IMR-90 (cell line): Measurements from ENCODE around the gene CPNE2. TPM values are rescaled to one million over a fixed set of nuclear protein-coding genes. Genes with fewer than 3 reads are reported as not detected.

Source experiments
- ATAC-seq: fragments of 200-7000 bp; cut with Tn5 transposase; 2 replicates; pipeline ENCODE4 v1.9.1; 2020; ENCODE audit warnings: low read depth, mild to moderate bottlenecking, moderate library complexity
- BruUV-seq: library from RNA; stranded (reverse); fragments of 400-500 nt; replicated peaks from 2 replicates; lab custom pipeline; 2021; lab: Mats Ljungman, UMichigan
- CTCF ChIA-PET: fragments of 300-600 bp; formaldehyde crosslinking; extraction: SDS; loops from one replicate; lab custom pipeline; 2021; ENCODE audit warnings: antibody characterized with exemption; lab: Yijun Ruan, JAX
- POLR2A ChIA-PET: fragments of 300-600 bp; sonication (Branson Sonifier 250); formaldehyde crosslinking; loops from one replicate; lab custom pipeline; 2022; ENCODE audit warnings: antibody characterized with exemption; ENCODE audit not compliant: unreplicated experiment; lab: Charles Lee
- DNase-seq: peaks from one replicate; pipeline ENCODE4 v3.0.0; 2013
- H2AFZ ChIP-seq: replicated peaks from 2 replicates; pipeline ENCODE3; 2013; ENCODE audit warnings: low read length, mild to moderate bottlenecking; ENCODE audit not compliant: poor library complexity
- H2AK5ac ChIP-seq: 2 replicates; pipeline ENCODE4 v1.6.1; 2013; ENCODE audit warnings: low read depth, low read length, inconsistent platforms
- H2AK9ac ChIP-seq: replicated peaks from 2 replicates; pipeline ENCODE3; 2013; ENCODE audit warnings: mild to moderate bottlenecking, low read depth, low read length, moderate library complexity; ENCODE audit not compliant: poor library complexity
- H2BK120ac ChIP-seq: 2 replicates; pipeline ENCODE4 v1.6.1; 2013; ENCODE audit warnings: low read depth, low read length, inconsistent platforms
- H2BK15ac ChIP-seq: 3 replicates; pipeline ENCODE4 v1.6.1; 2013; ENCODE audit warnings: low read depth, low read length, inconsistent platforms
- H2BK20ac ChIP-seq: 2 replicates; pipeline ENCODE4 v1.6.1; 2013; ENCODE audit warnings: low read depth, mild to moderate bottlenecking, inconsistent platforms, low read length, moderate library complexity
- H2BK5ac ChIP-seq: 2 replicates; pipeline ENCODE4 v1.6.1; 2013; ENCODE audit warnings: mild to moderate bottlenecking, low read depth, low read length, inconsistent platforms; ENCODE audit not compliant: poor library complexity, severe bottlenecking
- H3K14ac ChIP-seq: replicated peaks from 2 replicates; pipeline ENCODE4 v1.6.1; 2013; ENCODE audit warnings: low read depth, low read length, inconsistent platforms
- H3K18ac ChIP-seq: 2 replicates; pipeline ENCODE4 v1.6.1; 2013; ENCODE audit warnings: low read depth, low read length, control low read depth
- H3K23ac ChIP-seq: 2 replicates; pipeline ENCODE4 v1.6.1; 2013; ENCODE audit warnings: low read depth, low read length, inconsistent platforms
- H3K27ac ChIP-seq: 2 replicates; pipeline ENCODE4 v1.5.1; 2013; ENCODE audit warnings: mild to moderate bottlenecking, control low read depth, low read length; ENCODE audit not compliant: insufficient read depth
- H3K27me3 ChIP-seq: 2 replicates; pipeline ENCODE4 v1.6.1; 2013; ENCODE audit warnings: low read length; ENCODE audit not compliant: control insufficient read depth, insufficient read depth
- H3K36me3 ChIP-seq: 2 replicates; pipeline ENCODE4 v1.6.1; 2013; ENCODE audit warnings: low read length, mixed read lengths; ENCODE audit not compliant: control insufficient read depth, insufficient read depth
- H3K4ac ChIP-seq: 2 replicates; pipeline ENCODE4 v1.6.1; 2013; ENCODE audit warnings: low read depth, low read length, inconsistent platforms
- H3K4me1 ChIP-seq: 2 replicates; pipeline ENCODE4 v1.6.1; 2013; ENCODE audit warnings: low read length, mixed read lengths; ENCODE audit not compliant: control insufficient read depth, insufficient read depth
- H3K4me2 ChIP-seq: 2 replicates; pipeline ENCODE4 v1.6.1; 2013; ENCODE audit warnings: low read depth, mild to moderate bottlenecking, control low read depth, low read length, moderate library complexity
- H3K4me3 ChIP-seq: 2 replicates; pipeline ENCODE4 v1.5.1; 2013; ENCODE audit warnings: low read depth, mild to moderate bottlenecking, control low read depth, low read length, moderate library complexity; ENCODE audit not compliant: insufficient read depth
- H3K56ac ChIP-seq: 2 replicates; pipeline ENCODE4 v1.6.1; 2013; ENCODE audit warnings: low read length, inconsistent platforms; ENCODE audit not compliant: insufficient read depth; ENCODE audit errors: extremely low read depth
- H3K79me1 ChIP-seq, 2 experiments: 2 replicates each; pipeline ENCODE4 v1.6.1; 2013; ENCODE audit warnings: low read length in 2 of 2, inconsistent platforms in 1 of 2, low read depth in 1 of 2
- H3K9ac ChIP-seq: 2 replicates; pipeline ENCODE4 v1.6.1; 2013; ENCODE audit warnings: low read depth, low read length, control low read depth
- H3K9me1 ChIP-seq: 2 replicates; pipeline ENCODE4 v1.6.1; 2013; ENCODE audit warnings: low read length, inconsistent platforms; ENCODE audit not compliant: insufficient read depth
- H3K9me3 ChIP-seq: 2 replicates; pipeline ENCODE4 v1.6.1; 2013; ENCODE audit warnings: low read length; ENCODE audit not compliant: control insufficient read depth, insufficient read depth
- H4K20me1 ChIP-seq: 2 replicates; pipeline ENCODE4 v1.6.1; 2013; ENCODE audit warnings: low read length, inconsistent platforms; ENCODE audit not compliant: insufficient read depth
- H4K5ac ChIP-seq: 2 replicates; pipeline ENCODE4 v1.6.1; 2013; ENCODE audit warnings: mild to moderate bottlenecking, low read depth, low read length, control low read depth
- H4K8ac ChIP-seq, 2 experiments: 2 replicates each; pipeline ENCODE4 v1.6.1; 2013; ENCODE audit warnings: low read depth in 2 of 2, low read length in 2 of 2, control low read depth in 1 of 2, inconsistent platforms in 1 of 2
- H4K91ac ChIP-seq: 2 replicates; pipeline ENCODE4 v1.6.1; 2013; ENCODE audit warnings: low read depth, low read length, inconsistent platforms; ENCODE audit not compliant: insufficient read depth
- CHD1 ChIP-seq: IDR thresholded peaks from 2 replicates; pipeline ENCODE4 v1.6.1; 2012; ENCODE audit warnings: low read depth, low read length, improper control_type of control experiment
- FOS ChIP-seq: fragments of 150-350 bp; IDR thresholded peaks from 2 replicates; pipeline ENCODE4 v1.6.1; 2016; ENCODE audit warnings: low read depth, low read length
- MAFK ChIP-seq: IDR thresholded peaks from 2 replicates; pipeline ENCODE4 v1.6.1; 2012; ENCODE audit warnings: low read depth, low read length, improper control_type of control experiment
- MAZ ChIP-seq: IDR thresholded peaks from 2 replicates; pipeline ENCODE4 v1.6.1; 2012; ENCODE audit warnings: low read depth, mild to moderate bottlenecking, low read length, improper control_type of control experiment, moderate library complexity, borderline replicate concordance
- MXI1 ChIP-seq: IDR thresholded peaks from 2 replicates; pipeline ENCODE4 v1.6.1; 2012; ENCODE audit warnings: low read depth, mild to moderate bottlenecking, low read length, moderate library complexity, borderline replicate concordance
- NFE2L2 ChIP-seq: fragments of 150-350 bp; IDR thresholded peaks from 2 replicates; pipeline ENCODE4 v1.6.1; 2016; ENCODE audit warnings: low read depth, mild to moderate bottlenecking, low read length
- POLR2A ChIP-seq: IDR thresholded peaks from 2 replicates; pipeline ENCODE4 v1.6.1; 2012; ENCODE audit warnings: mild to moderate bottlenecking, low read depth, low read length
- RAD21 ChIP-seq: IDR thresholded peaks from 2 replicates; pipeline ENCODE4 v1.6.1; 2012; ENCODE audit warnings: low read length, improper control_type of control experiment
- RCOR1 ChIP-seq: IDR thresholded peaks from 2 replicates; pipeline ENCODE4 v1.6.1; 2012; ENCODE audit warnings: mild to moderate bottlenecking, low read length, improper control_type of control experiment; ENCODE audit not compliant: insufficient replicate concordance
- SMC3 ChIP-seq: fragments of 150-350 bp; IDR thresholded peaks from 2 replicates; pipeline ENCODE4 v1.6.1; 2016; ENCODE audit warnings: low read depth, mild to moderate bottlenecking, antibody characterized with exemption, low read length, moderate library complexity
- WGBS, 2 experiments: methylation state at CpG; one replicate each; pipeline versions ENCODE4 v1.1.5 to v1.1.7; 2013; ENCODE audit warnings: missing lambda C conversion rate in 2 of 2; ENCODE audit not compliant: insufficient read length in 1 of 2; ENCODE audit errors: extremely low coverage in 2 of 2; 5-methylcytosine and 5-hydroxymethylcytosine counted together
- dilution Hi-C: fragments of 300-500 bp; cut with HindIII; formaldehyde crosslinking; loops from one replicate; pipeline ENCODE4 v1.14.3; 2018; ENCODE audit warnings: low sequenced_read_pairs; ENCODE audit not compliant: unreplicated experiment
- in situ Hi-C: fragments of 300-500 bp; cut with MboI; formaldehyde crosslinking; loops from 3 replicates; pipeline ENCODE4 v1.14.3; 2019; ENCODE audit warnings: low sequenced_read_pairs, inconsistent platforms, mixed read lengths
- intact Hi-C: fragments of 100-400 bp; cut with micrococcal nuclease; formaldehyde crosslinking; loops from 2 replicates; pipeline ENCODE4 v1.10.0; 2022
- polyA plus RNA-seq, 3 experiments: library from polyadenylated mRNA; depleted of rRNA; stranded (reverse); fragments of >200 nt; gene quantifications; 2 replicates each; pipeline ENCODE4 v1.2.3, GENCODE V29; 2012; ENCODE audit warnings: low replicate concordance in 1 of 3
- total RNA-seq: library from RNA; depleted of rRNA; stranded (reverse); fragments of >200 nt; gene quantifications from 2 replicates; pipeline ENCODE4 v1.2.3, GENCODE V29; 2012
- TF ChIP-seq, protein P1 (sequence below): fragments of 150-350 bp; IDR thresholded peaks from 2 replicates; pipeline ENCODE4 v1.6.1; 2017; ENCODE audit warnings: mild to moderate bottlenecking, antibody characterized with exemption, low read length, low read depth
- TF ChIP-seq, protein P2 (sequence below): conservative IDR thresholded peaks from 2 replicates; pipeline ENCODE4 v1.5.1; 2012; ENCODE audit warnings: mild to moderate bottlenecking, low read depth, low read length, improper control_type of control experiment
- TF ChIP-seq, protein P3 (sequence below): fragments of 150-350 bp; IDR thresholded peaks from 2 replicates; pipeline ENCODE4 v1.6.1; 2016; ENCODE audit warnings: low read depth, mild to moderate bottlenecking, low read length, moderate library complexity, borderline replicate concordance

CPNE2 gene
- total and polyA plus RNA-seq, 2 of the 4 experiments (the other 2 are of a cell fraction) = 15.4 to 48.0 TPM

DNA sequence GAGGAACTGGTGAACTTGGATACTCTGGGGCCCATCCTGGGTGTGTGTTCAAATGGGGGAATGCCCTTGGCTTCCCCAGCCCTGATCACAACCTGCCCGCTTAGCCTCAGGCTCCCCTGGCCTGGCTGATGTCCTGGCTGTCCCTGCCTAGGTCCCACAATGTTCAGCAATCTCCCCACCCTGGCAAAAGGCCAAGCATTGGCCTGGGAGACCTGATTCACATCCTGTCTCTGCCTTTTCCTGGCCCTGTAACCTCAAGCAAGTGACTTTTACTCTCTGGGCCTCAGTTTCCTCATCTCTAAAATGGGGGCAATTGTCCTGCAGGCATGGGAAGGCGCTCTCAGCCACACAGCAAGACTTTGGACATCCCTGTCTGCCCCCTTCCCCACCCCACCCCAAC, 14.4 kb downstream of the CPNE2 start:
- in situ Hi-C loops (no loop called here), dilution Hi-C loops (no loop called here), intact Hi-C loops (no loop called here)
- H3K9ac ChIP-seq = no peak overlapping the region
- H4K8ac ChIP-seq = no peak overlapping the region
- no peak overlapping the region for H2BK15ac ChIP-seq
- H3K36me3 ChIP-seq = no peaks in the 10 kb centered on the region
- H3K4me1 ChIP-seq = no peaks in the 10 kb centered on the region
- H3K4me3 ChIP-seq = no peak overlapping the region
- no peak overlapping the region; the same call in 1 of the 2 replicates for H3K23ac ChIP-seq
- CTCF ChIA-PET = interaction anchor here (0.8 kb wide), 1 partner anchor 13 kb away, joined by 3 read pairs; no protein-coding TSS in a partner anchor
- H4K5ac ChIP-seq = no peak overlapping the region
- H3K4ac ChIP-seq = no peak overlapping the region; the same call in 1 of the 2 replicates
- peaks cover 4 to 32% of the 10 kb centered on the region in 2 experiments; a peak in 2 of 4 replicates for H3K79me1 ChIP-seq
- whole genome bisulfite sequencing, 2 experiments = no CpG with 5 or more reads among the region's 2 CpGs
- H2BK120ac ChIP-seq = no peak overlapping the region
- POLR2A ChIA-PET = interaction anchor here (0.6 kb wide), 1 partner anchor 46 kb away, joined by 18 read pairs; no protein-coding TSS in a partner anchor
- ATAC-seq (no peak), DNase-seq (no peak)
- no peak overlapping the region for H3K14ac ChIP-seq
- no peak overlapping the region for H3K27ac ChIP-seq
- no peak overlapping the region for H4K91ac ChIP-seq
- BruUV-seq = no TSS peak
- no peak overlapping the region for H3K4me2 ChIP-seq
- no peak overlapping the region for H2BK20ac ChIP-seq
- H2AFZ ChIP-seq = no peak overlapping the region
- no peak overlapping the region for H2AK5ac ChIP-seq
- H4K20me1 ChIP-seq = peaks cover 14% of the 10 kb centered on the region
- H3K27me3 ChIP-seq = no peaks in the 10 kb centered on the region
- peaks cover 9% of the 10 kb centered on the region; the same call in 1 of the 2 replicates for H3K9me1 ChIP-seq
- peak overlapping the region; percentile 45 for H2AK9ac ChIP-seq
- no peaks in the 10 kb centered on the region for H3K9me3 ChIP-seq
- no peak overlapping the region for H2BK5ac ChIP-seq
- no peak overlapping the region; the same call in 1 of the 2 replicates for H3K56ac ChIP-seq
- no peak overlapping the region for H3K18ac ChIP-seq
- TF ChIP-seq CHD1 (no peak), FOS (no peak), RCOR1 (no peak), MAZ (no peak), MAFK (no peak), SMC3 (no peak), RAD21 (no peak), NFE2L2 (no peak), MXI1 (no peak), POLR2A (no peak)
- TF ChIP-seq, protein P1, sequence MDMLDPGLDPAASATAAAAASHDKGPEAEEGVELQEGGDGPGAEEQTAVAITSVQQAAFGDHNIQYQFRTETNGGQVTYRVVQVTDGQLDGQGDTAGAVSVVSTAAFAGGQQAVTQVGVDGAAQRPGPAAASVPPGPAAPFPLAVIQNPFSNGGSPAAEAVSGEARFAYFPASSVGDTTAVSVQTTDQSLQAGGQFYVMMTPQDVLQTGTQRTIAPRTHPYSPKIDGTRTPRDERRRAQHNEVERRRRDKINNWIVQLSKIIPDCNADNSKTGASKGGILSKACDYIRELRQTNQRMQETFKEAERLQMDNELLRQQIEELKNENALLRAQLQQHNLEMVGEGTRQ = no peak
- TF ChIP-seq, protein P2, sequence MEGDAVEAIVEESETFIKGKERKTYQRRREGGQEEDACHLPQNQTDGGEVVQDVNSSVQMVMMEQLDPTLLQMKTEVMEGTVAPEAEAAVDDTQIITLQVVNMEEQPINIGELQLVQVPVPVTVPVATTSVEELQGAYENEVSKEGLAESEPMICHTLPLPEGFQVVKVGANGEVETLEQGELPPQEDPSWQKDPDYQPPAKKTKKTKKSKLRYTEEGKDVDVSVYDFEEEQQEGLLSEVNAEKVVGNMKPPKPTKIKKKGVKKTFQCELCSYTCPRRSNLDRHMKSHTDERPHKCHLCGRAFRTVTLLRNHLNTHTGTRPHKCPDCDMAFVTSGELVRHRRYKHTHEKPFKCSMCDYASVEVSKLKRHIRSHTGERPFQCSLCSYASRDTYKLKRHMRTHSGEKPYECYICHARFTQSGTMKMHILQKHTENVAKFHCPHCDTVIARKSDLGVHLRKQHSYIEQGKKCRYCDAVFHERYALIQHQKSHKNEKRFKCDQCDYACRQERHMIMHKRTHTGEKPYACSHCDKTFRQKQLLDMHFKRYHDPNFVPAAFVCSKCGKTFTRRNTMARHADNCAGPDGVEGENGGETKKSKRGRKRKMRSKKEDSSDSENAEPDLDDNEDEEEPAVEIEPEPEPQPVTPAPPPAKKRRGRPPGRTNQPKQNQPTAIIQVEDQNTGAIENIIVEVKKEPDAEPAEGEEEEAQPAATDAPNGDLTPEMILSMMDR = no peak
- TF ChIP-seq, protein P3, sequence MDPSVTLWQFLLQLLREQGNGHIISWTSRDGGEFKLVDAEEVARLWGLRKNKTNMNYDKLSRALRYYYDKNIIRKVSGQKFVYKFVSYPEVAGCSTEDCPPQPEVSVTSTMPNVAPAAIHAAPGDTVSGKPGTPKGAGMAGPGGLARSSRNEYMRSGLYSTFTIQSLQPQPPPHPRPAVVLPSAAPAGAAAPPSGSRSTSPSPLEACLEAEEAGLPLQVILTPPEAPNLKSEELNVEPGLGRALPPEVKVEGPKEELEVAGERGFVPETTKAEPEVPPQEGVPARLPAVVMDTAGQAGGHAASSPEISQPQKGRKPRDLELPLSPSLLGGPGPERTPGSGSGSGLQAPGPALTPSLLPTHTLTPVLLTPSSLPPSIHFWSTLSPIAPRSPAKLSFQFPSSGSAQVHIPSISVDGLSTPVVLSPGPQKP = no peak
